HepG2 (cell line): ENCODE measurements around the gene UBAP1.

Experiments used
- EP300 ChIP-seq, 3 experiments: sonication (generic) in 1 of 3; formaldehyde crosslinking in 1 of 3; IDR thresholded peaks; 2 replicates each; pipeline versions ENCODE4 v1.5.1 to v1.6.1; 2011 to 2020; ENCODE audit warnings: low read depth in 2 of 3, low read length in 2 of 3, borderline replicate concordance in 1 of 3, improper control_type of control experiment in 1 of 3, mild to moderate bottlenecking in 1 of 3, missing genetic modification reagents in 1 of 3, moderate library complexity in 1 of 3
- ISL2 ChIP-seq: sonication (generic); formaldehyde crosslinking; IDR thresholded peaks from 2 replicates; pipeline ENCODE4 v1.5.0; 2020; ENCODE audit warnings: missing genetic modification reagents
- NFIC ChIP-seq: IDR thresholded peaks from 2 replicates; pipeline ENCODE4 v1.6.1; 2012; ENCODE audit warnings: mild to moderate bottlenecking, low read length, inconsistent platforms
- SP2 ChIP-seq: sonication (generic); formaldehyde crosslinking; IDR thresholded peaks from 2 replicates; pipeline ENCODE4 v1.5.1; 2020; ENCODE audit warnings: mild to moderate bottlenecking, missing genetic modification reagents
- ZBTB20 ChIP-seq: sonication (generic); formaldehyde crosslinking; IDR thresholded peaks from 2 replicates; pipeline ENCODE4 v1.8.1; 2023; ENCODE audit warnings: missing genetic modification reagents, low read depth, mild to moderate bottlenecking, borderline replicate concordance
- TF ChIP-seq, protein P1 (sequence below): sonication (generic); formaldehyde crosslinking; IDR thresholded peaks from 2 replicates; pipeline ENCODE4 v1.5.0; 2020; ENCODE audit warnings: mild to moderate bottlenecking, missing genetic modification reagents, moderate library complexity

- no peak for TF ChIP-seq NFIC
- no peak for TF ChIP-seq ZBTB20 (CRISPR knock-in tag)
- no peak for TF ChIP-seq SP2
- TF ChIP-seq, protein P1, sequence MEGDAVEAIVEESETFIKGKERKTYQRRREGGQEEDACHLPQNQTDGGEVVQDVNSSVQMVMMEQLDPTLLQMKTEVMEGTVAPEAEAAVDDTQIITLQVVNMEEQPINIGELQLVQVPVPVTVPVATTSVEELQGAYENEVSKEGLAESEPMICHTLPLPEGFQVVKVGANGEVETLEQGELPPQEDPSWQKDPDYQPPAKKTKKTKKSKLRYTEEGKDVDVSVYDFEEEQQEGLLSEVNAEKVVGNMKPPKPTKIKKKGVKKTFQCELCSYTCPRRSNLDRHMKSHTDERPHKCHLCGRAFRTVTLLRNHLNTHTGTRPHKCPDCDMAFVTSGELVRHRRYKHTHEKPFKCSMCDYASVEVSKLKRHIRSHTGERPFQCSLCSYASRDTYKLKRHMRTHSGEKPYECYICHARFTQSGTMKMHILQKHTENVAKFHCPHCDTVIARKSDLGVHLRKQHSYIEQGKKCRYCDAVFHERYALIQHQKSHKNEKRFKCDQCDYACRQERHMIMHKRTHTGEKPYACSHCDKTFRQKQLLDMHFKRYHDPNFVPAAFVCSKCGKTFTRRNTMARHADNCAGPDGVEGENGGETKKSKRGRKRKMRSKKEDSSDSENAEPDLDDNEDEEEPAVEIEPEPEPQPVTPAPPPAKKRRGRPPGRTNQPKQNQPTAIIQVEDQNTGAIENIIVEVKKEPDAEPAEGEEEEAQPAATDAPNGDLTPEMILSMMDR (CRISPR knock-in tag) = no peak
- no peak for TF ChIP-seq EP300 (IDR thresholded peaks at IDR 0.05; ENCODE audit: low read depth in 2 of 2, low read length in 2 of 2)
- no peak for TF ChIP-seq EP300 (CRISPR knock-in tag; IDR thresholded peaks at IDR 0.05; ENCODE audit: borderline replicate concordance)
- no peak for TF ChIP-seq ISL2 (CRISPR knock-in tag)
These were observed 64.0 kb downstream of the UBAP1 start for GRCh38 chr9:34242830-34243229.
